IPS DF 4.7 (cell line): ENCODE measurements around the gene MYH16.
"Not testable (repeated sequence)": the region's sequence is repeated elsewhere in the genome, so short reads cannot be mapped to it uniquely, and the experiment has no call there.

Source experiments
- DNase-seq: peaks from one replicate; pipeline ENCODE4 v3.0.0-alpha.2; 2013; ENCODE audit warnings: low spot score; ENCODE audit errors: extremely low read depth

MYH16 gene

DNA sequence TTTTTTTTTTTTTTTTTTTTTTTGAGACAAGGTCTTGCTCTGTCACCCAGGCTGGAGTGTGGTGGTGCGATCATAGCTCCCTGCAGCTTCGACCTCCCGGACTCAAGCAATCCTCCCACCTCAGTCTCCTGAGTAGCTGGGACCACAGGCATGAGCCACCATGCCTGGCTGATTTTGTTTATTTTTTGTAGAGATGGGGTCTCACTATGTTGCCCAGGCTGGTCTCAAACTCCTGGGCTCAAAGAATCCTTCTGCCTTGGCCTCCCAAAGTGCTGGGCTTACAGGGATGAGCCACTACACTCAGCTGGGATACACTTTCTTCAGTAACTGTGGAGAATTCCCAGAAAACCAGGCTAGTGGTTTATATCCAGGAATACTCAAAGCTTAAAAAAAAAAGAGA is 78.0 kb downstream of the MYH16 start:
- not testable (repeated sequence) for DNase-seq

GRCh38 chr7:99352247-99352646 is 79.6 kb downstream of the MYH16 start:
- no peak for DNase-seq

DNA sequence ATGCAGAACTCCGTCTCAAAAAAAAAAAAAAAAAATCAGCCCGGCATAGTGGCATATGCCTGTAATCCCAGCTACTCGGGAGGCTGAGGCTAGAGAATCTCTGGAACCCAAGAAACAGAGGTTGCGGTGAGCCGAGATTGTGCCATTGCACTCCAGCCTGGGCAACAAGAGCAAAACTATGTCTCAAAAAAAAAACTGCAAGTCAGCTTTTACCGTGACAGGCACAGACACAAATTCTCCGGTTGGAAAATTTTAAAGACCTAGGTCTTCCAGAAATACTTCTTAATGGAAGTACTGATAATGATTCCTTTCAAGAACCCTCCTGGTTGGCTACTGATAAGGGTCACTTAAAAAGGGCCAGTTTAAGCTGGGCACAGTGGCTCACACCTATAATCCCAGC is 82.5 kb downstream of the MYH16 start:
- no peak for DNase-seq

GRCh38 chr7:99357701-99358490 is 85.3 kb downstream of the MYH16 start:
- no peak for DNase-seq

GRCh38 chr7:99358521-99358920 is 85.9 kb downstream of the MYH16 start:
- DNase-seq, result not testable (repeated sequence)

- no peak for DNase-seq
Observed at GRCh38 chr7:99359465-99360154, 87.0 kb downstream of the MYH16 start.
